ENCODE measurements around the gene PGBD1.

The PGBD1 gene

GRCh38 chr6:28340310-28341095 lies 59.1 kb downstream of the PGBD1 start:
- FAIRE-seq, result no peak

GRCh38 chr6:28343898-28344677 lies 62.7 kb downstream of the PGBD1 start:
- TF ChIP-seq POLR2AphosphoS5 (IDR thresholded peaks at IDR 0.05; ENCODE audit: low read depth, low read length) (no peak), POLR2A (IDR thresholded peaks at IDR 0.05; ENCODE audit: low read depth, low read length) (no peak), SPI1 (IDR thresholded peaks at IDR 0.05; ENCODE audit: low read depth, low read length) (no peak), TAF1 (IDR thresholded peaks at IDR 0.05; ENCODE audit: low read depth, low read length) (no peak), PAX5 (IDR thresholded peaks at IDR 0.05; ENCODE audit: insufficient read depth, low read length, severe bottlenecking) (no peak), POU2F2 (IDR thresholded peaks at IDR 0.05; ENCODE audit: low read depth, low read length) (no peak)
- no peak for DNase-seq (ENCODE audit: insufficient read length, low spot score)
- no peak for FAIRE-seq

More at GRCh38 chr6:28340310-28341095, 59.1 kb downstream of the PGBD1 start:
- DNase-seq (ENCODE audit: insufficient read length, low spot score), result no peak
- TF ChIP-seq PAX5 (IDR thresholded peaks at IDR 0.05; ENCODE audit: insufficient read depth, low read length, severe bottlenecking), result no peak
- TF ChIP-seq SPI1 (IDR thresholded peaks at IDR 0.05; ENCODE audit: low read depth, low read length), result no peak
- TF ChIP-seq POLR2AphosphoS5 (IDR thresholded peaks at IDR 0.05; ENCODE audit: low read depth, low read length), result no peak
- no peak for TF ChIP-seq POLR2A (IDR thresholded peaks at IDR 0.05; ENCODE audit: low read depth, low read length)
- no peak for TF ChIP-seq POU2F2 (IDR thresholded peaks at IDR 0.05; ENCODE audit: low read depth, low read length)
- TF ChIP-seq TAF1 (IDR thresholded peaks at IDR 0.05; ENCODE audit: low read depth, low read length), result no peak

- TF ChIP-seq POLR2A (IDR thresholded peaks at IDR 0.05; ENCODE audit: low read depth, low read length) (no peak), POLR2AphosphoS5 (IDR thresholded peaks at IDR 0.05; ENCODE audit: low read depth, low read length) (no peak), TAF1 (IDR thresholded peaks at IDR 0.05; ENCODE audit: low read depth, low read length) (no peak), POU2F2 (IDR thresholded peaks at IDR 0.05; ENCODE audit: low read depth, low read length) (no peak), SPI1 (IDR thresholded peaks at IDR 0.05; ENCODE audit: low read depth, low read length) (no peak), PAX5 (IDR thresholded peaks at IDR 0.05; ENCODE audit: insufficient read depth, low read length, severe bottlenecking) (no peak)
- FAIRE-seq (no peak), DNase-seq (ENCODE audit: insufficient read length, low spot score) (no peak)
These were observed 63.8 kb downstream of the PGBD1 start for GRCh38 chr6:28345201-28345600.

- DNase-seq (ENCODE audit: insufficient read length, low spot score) (no peak), FAIRE-seq (no peak)
- TF ChIP-seq SPI1 (IDR thresholded peaks at IDR 0.05; ENCODE audit: low read depth, low read length), result no peak
- TF ChIP-seq TAF1 (IDR thresholded peaks at IDR 0.05; ENCODE audit: low read depth, low read length), result no peak
- TF ChIP-seq POLR2A (IDR thresholded peaks at IDR 0.05; ENCODE audit: low read depth, low read length), result no peak
- no peak for TF ChIP-seq PAX5 (IDR thresholded peaks at IDR 0.05; ENCODE audit: insufficient read depth, low read length, severe bottlenecking)
- no peak for TF ChIP-seq POLR2AphosphoS5 (IDR thresholded peaks at IDR 0.05; ENCODE audit: low read depth, low read length)
- TF ChIP-seq POU2F2 (IDR thresholded peaks at IDR 0.05; ENCODE audit: low read depth, low read length), result no peak
These were observed 65.7 kb downstream of the PGBD1 start for GRCh38 chr6:28347119-28347518.

- TF ChIP-seq POLR2AphosphoS5 (IDR thresholded peaks at IDR 0.05; ENCODE audit: low read depth, low read length) (no peak), PAX5 (IDR thresholded peaks at IDR 0.05; ENCODE audit: insufficient read depth, low read length, severe bottlenecking) (no peak), POU2F2 (IDR thresholded peaks at IDR 0.05; ENCODE audit: low read depth, low read length) (no peak), POLR2A (IDR thresholded peaks at IDR 0.05; ENCODE audit: low read depth, low read length) (no peak), SPI1 (IDR thresholded peaks at IDR 0.05; ENCODE audit: low read depth, low read length) (no peak), TAF1 (IDR thresholded peaks at IDR 0.05; ENCODE audit: low read depth, low read length) (no peak)
- DNase-seq (ENCODE audit: insufficient read length, low spot score) (no peak), FAIRE-seq (no peak)
These were observed 68.0 kb downstream of the PGBD1 start for GRCh38 chr6:28349344-28349891.

- TF ChIP-seq POLR2AphosphoS5 (IDR thresholded peaks at IDR 0.05; ENCODE audit: low read depth, low read length), result peak; percentile 85
- TF ChIP-seq POU2F2 (IDR thresholded peaks at IDR 0.05; ENCODE audit: low read depth, low read length), result peak; percentile 71; the same call in 1 of the 2 replicates
- peak; percentile 28; the same call in 1 of the 2 replicates for TF ChIP-seq SPI1 (IDR thresholded peaks at IDR 0.05; ENCODE audit: low read depth, low read length)
- peak; percentile 88 for TF ChIP-seq POLR2A (IDR thresholded peaks at IDR 0.05; ENCODE audit: low read depth, low read length)
- TF ChIP-seq PAX5 (IDR thresholded peaks at IDR 0.05; ENCODE audit: insufficient read depth, low read length, severe bottlenecking), result no peak
- TF ChIP-seq TAF1 (IDR thresholded peaks at IDR 0.05; ENCODE audit: low read depth, low read length), result peak; percentile 88
- DNase-seq (ENCODE audit: insufficient read length, low spot score) (peak; percentile 59), FAIRE-seq (peak; percentile 73)
These were observed 68.7 kb downstream of the PGBD1 start, which contains the start of gene ZKSCAN3 for GRCh38 chr6:28349892-28350737. Gene ZKSCAN3, plus strand, starts transcription at chr6:28349947. Its CDS starts 9,640 bp downstream, at chr6:28359587.

GRCh38 chr6:28351087-28351486 lies 69.7 kb downstream of the PGBD1 start:
- no peak for TF ChIP-seq SPI1 (IDR thresholded peaks at IDR 0.05; ENCODE audit: low read depth, low read length)
- no peak for TF ChIP-seq POLR2AphosphoS5 (IDR thresholded peaks at IDR 0.05; ENCODE audit: low read depth, low read length)
- TF ChIP-seq PAX5 (IDR thresholded peaks at IDR 0.05; ENCODE audit: insufficient read depth, low read length, severe bottlenecking), result no peak
- FAIRE-seq (no peak), DNase-seq (ENCODE audit: insufficient read length, low spot score) (no peak)

- no peak for DNase-seq (ENCODE audit: insufficient read length, low spot score)
- no peak for FAIRE-seq
- TF ChIP-seq POLR2A (IDR thresholded peaks at IDR 0.05; ENCODE audit: low read depth, low read length) (no peak), TAF1 (IDR thresholded peaks at IDR 0.05; ENCODE audit: low read depth, low read length) (no peak), PAX5 (IDR thresholded peaks at IDR 0.05; ENCODE audit: insufficient read depth, low read length, severe bottlenecking) (no peak), POU2F2 (IDR thresholded peaks at IDR 0.05; ENCODE audit: low read depth, low read length) (no peak), POLR2AphosphoS5 (IDR thresholded peaks at IDR 0.05; ENCODE audit: low read depth, low read length) (no peak), SPI1 (IDR thresholded peaks at IDR 0.05; ENCODE audit: low read depth, low read length) (no peak)
These were observed 70.1 kb downstream of the PGBD1 start for GRCh38 chr6:28351493-28351925.

Data from GM12891 (cell line).